H1 (cell line): Measurements from ENCODE around the gene TECPR2. TPM values are rescaled to one million over a fixed set of nuclear protein-coding genes. Genes with fewer than 3 reads are reported as not detected.

Source experiments
- CBX5 ChIP-seq: fragments of 300-800, 300-1000 bp; sonication (generic); IDR thresholded peaks from 2 replicates; pipeline ENCODE4 v1.7.1; 2016; ENCODE audit warnings: antibody characterized with exemption, low read length, low read depth
- JUN ChIP-seq: IDR thresholded peaks from 2 replicates; pipeline ENCODE4 v1.6.1; 2011; ENCODE audit warnings: low read depth, mild to moderate bottlenecking, improper control_type of control experiment, low read length
- polyA plus RNA-seq, 7 experiments: library from polyadenylated mRNA; depleted of rRNA in 3 of 7; stranded (reverse) in 5 of 7; unstranded in 2 of 7; fragments of >200 nt in 5 of 7; fragments of 200-250 nt in 2 of 7; gene quantifications; 1 replicate in 5 of 7; 2 replicates in 1 of 7; 4 replicates in 1 of 7; pipeline versions ENCODE4 v1.2.1 to v1.2.3, GENCODE V29; 2011 to 2013; ENCODE audit warnings: missing spikeins in 2 of 7, mixed read lengths in 2 of 7
- total RNA-seq: library from RNA; stranded (reverse); fragmentation: NEBNext Ultra II Directional; extraction: Animal tissue kit (Norgen Biotek cat#: 25700); gene quantifications from 2 replicates; pipeline ENCODE4 v1.2.1, GENCODE V29; 2021

TECPR2 gene
- total and polyA plus RNA-seq, 2 of the 8 experiments (the other 6 are each of a cell fraction or from before 2014, with no cell fraction given), result 6.8 to 19.4 TPM

GRCh38 chr14:102437997-102438915, 75.5 kb downstream of the TECPR2 start (continued):
- TF ChIP-seq CBX5 (no peak), JUN (no peak)
